ENCODE measurements around the gene TNFSF11.

DNA sequence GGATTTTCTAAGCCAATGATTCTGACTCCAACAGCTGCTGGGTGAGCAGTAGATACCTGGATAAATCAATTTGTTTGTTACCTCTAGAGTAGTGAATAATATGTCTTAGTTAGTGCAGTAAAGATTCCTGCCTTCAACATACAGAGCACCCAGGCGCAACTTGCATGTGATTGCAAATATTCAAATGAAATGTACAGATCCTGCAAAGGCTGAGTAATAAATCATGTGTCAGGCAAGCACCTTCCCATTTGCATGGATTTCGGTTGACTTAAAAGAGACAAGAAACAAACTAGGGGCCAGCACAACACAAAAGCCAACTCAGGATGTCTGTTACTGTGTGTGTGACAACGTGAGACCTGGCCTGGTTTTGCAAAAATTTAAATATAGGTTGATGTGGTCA lies 79.7 kb downstream of the TNFSF11 start:
- TF ChIP-seq, protein P1, sequence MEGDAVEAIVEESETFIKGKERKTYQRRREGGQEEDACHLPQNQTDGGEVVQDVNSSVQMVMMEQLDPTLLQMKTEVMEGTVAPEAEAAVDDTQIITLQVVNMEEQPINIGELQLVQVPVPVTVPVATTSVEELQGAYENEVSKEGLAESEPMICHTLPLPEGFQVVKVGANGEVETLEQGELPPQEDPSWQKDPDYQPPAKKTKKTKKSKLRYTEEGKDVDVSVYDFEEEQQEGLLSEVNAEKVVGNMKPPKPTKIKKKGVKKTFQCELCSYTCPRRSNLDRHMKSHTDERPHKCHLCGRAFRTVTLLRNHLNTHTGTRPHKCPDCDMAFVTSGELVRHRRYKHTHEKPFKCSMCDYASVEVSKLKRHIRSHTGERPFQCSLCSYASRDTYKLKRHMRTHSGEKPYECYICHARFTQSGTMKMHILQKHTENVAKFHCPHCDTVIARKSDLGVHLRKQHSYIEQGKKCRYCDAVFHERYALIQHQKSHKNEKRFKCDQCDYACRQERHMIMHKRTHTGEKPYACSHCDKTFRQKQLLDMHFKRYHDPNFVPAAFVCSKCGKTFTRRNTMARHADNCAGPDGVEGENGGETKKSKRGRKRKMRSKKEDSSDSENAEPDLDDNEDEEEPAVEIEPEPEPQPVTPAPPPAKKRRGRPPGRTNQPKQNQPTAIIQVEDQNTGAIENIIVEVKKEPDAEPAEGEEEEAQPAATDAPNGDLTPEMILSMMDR (IDR thresholded peaks at IDR 0.05; ENCODE audit: low read length) = no peak
- no peak for TF ChIP-seq EZH2 (IDR thresholded peaks at IDR 0.05; ENCODE audit: borderline replicate concordance, low read length)

All from OCI-LY1 (cell line).